Measurements from ENCODE around the gene BCO2. TPM values are rescaled to one million over a fixed set of nuclear protein-coding genes. Genes with fewer than 3 reads are reported as not detected.

Gene BCO2
- total RNA-seq, 1 experiment from 2014 or later, result 0.31 TPM

- Histone ChIP-seq H3K9ac (ENCODE audit: extremely low read depth, insufficient read length, low read length) (no peak overlapping the region), H3K18ac (ENCODE audit: insufficient read length, low read depth, low read length) (no peak overlapping the region), H3K23ac (ENCODE audit: insufficient read length, low read depth, low read length) (no peak overlapping the region), H3K4ac (ENCODE audit: low read depth, low read length) (no peak overlapping the region), H3K27ac (ENCODE audit: insufficient read length, low read depth, low read length) (no peak overlapping the region), H2BK5ac (ENCODE audit: insufficient read length, low read length) (no peak overlapping the region), H3K4me1 (ENCODE audit: insufficient read depth, low read length) (no peaks in the 10 kb centered on the region), H4K91ac (ENCODE audit: insufficient read length, low read depth, low read length) (no peak overlapping the region), H3K14ac (ENCODE audit: insufficient read depth, low read length) (no peak overlapping the region), H3K9me3 (ENCODE audit: control insufficient read depth, low read depth, low read length) (no peaks in the 10 kb centered on the region), H2AFZ (ENCODE audit: low read length) (no peak overlapping the region), H2BK12ac (ENCODE audit: insufficient read length, low read depth, low read length) (no peak overlapping the region), H4K5ac (ENCODE audit: insufficient read length, low read depth, low read length) (no peak overlapping the region), H3K79me2 (ENCODE audit: insufficient read depth, low read length) (no peaks in the 10 kb centered on the region), H4K20me1 (ENCODE audit: control insufficient read depth, insufficient read depth, insufficient read length) (no peaks in the 10 kb centered on the region), H2BK15ac (ENCODE audit: low read depth, low read length) (no peak overlapping the region), H3K56ac (ENCODE audit: insufficient read length, low read depth, low read length) (no peak overlapping the region), H3T11ph (ENCODE audit: low read length) (no peak overlapping the region), H3K4me2 (ENCODE audit: insufficient read depth, insufficient read length, low read length) (no peak overlapping the region), H4K8ac (replicated peaks; ENCODE audit: insufficient read length, low read depth, low read length) (no peak overlapping the region), H3K79me1 (ENCODE audit: insufficient read depth, low read depth, low read length, poor library complexity, severe bottlenecking) (no peaks in the 10 kb centered on the region), H3K27me3 (ENCODE audit: insufficient read depth, low read length) (0 out of 2 replicates have a peak, but pooled peaks cover 1% of the 10 kb centered on the region), H2BK20ac (ENCODE audit: low read depth, low read length, poor library complexity, severe bottlenecking) (no peak overlapping the region), H2BK120ac (ENCODE audit: low read depth, low read length, poor library complexity, severe bottlenecking) (no peak overlapping the region), H2AK5ac (ENCODE audit: insufficient read length, low read length) (no peak overlapping the region), H3K23me2 (ENCODE audit: insufficient read length, low read depth, low read length, poor library complexity, severe bottlenecking) (no peaks in the 10 kb centered on the region)
- no peak for TF ChIP-seq CTCF (conservative IDR thresholded peaks at IDR 0.05)
- DNase-seq, result no peak
- Mint-ChIP-seq H3K9me3 (no peaks in the 10 kb centered on the region), H3K4me3 (no peak overlapping the region), H3K4me1 (no peaks in the 10 kb centered on the region), H3K27ac (no peak overlapping the region), H3K36me3 (ENCODE audit: insufficient read depth in 1 of 3, low read depth in 3 of 3) (no peaks in the 10 kb centered on the region), H3K27me3 (ENCODE audit: low read depth) (peaks cover 21% of the 10 kb centered on the region)
- no CpG with 5 or more reads among the region's 3 CpGs for WGBS (ENCODE audit: extremely low coverage, insufficient read length, low lambda C conversion rate)
These were observed 78.4 kb downstream of the BCO2 start for GRCh38 chr11:112253605-112254242.
